HuH-7 (cell line): ENCODE measurements around the gene OR2F2.

Source experiments
- DNase-seq: peaks from one replicate; pipeline ENCODE4 v3.0.0; 2011; ENCODE audit warnings: low spot score

OR2F2 gene

GRCh38 chr7:143934526-143935325 lies at the start of gene OR2F2:
Gene OR2F2 (plus strand): TSS chr7:143935233. CDS start chr7:143935233, 0 bp downstream.
- DNase-seq = no peak

- DNase-seq = no peak
Observed at GRCh38 chr7:143885951-143886350, 49.1 kb upstream of the OR2F2 start.

GRCh38 chr7:143886826-143887477 lies 48.1 kb upstream of the OR2F2 start:
- DNase-seq = no peak

- no peak for DNase-seq
Observed at GRCh38 chr7:143889068-143889467, 46.0 kb upstream of the OR2F2 start.

- no peak for DNase-seq
Observed at GRCh38 chr7:143890558-143890957, 44.5 kb upstream of the OR2F2 start.

GRCh38 chr7:143891457-143891856 lies 43.6 kb upstream of the OR2F2 start:
- DNase-seq = no peak

- no peak for DNase-seq
Observed at GRCh38 chr7:143892527-143893300, 42.3 kb upstream of the OR2F2 start.

GRCh38 chr7:143896667-143897066 lies 38.4 kb upstream of the OR2F2 start:
- no peak for DNase-seq

- no peak for DNase-seq
Observed at GRCh38 chr7:143898810-143899209, 36.2 kb upstream of the OR2F2 start.

GRCh38 chr7:143900230-143900766 lies 34.7 kb upstream of the OR2F2 start:
- no peak for DNase-seq

GRCh38 chr7:143901332-143901667 lies 33.7 kb upstream of the OR2F2 start:
- DNase-seq = no peak

- peak; percentile 93 for DNase-seq
Observed at GRCh38 chr7:143901668-143902331, 33.2 kb upstream of the OR2F2 start, which contains the start of gene TCAF1. Gene TCAF1 (minus strand): TSS chr7:143902176. CDS start chr7:143876608, 25,568 bp downstream.

GRCh38 chr7:143902332-143902899 lies 32.6 kb upstream of the OR2F2 start:
- no peak for DNase-seq

GRCh38 chr7:143905509-143905908 lies 29.5 kb upstream of the OR2F2 start:
- DNase-seq = no peak

GRCh38 chr7:143906151-143906550 lies 28.9 kb upstream of the OR2F2 start:
- DNase-seq = no peak

GRCh38 chr7:143906895-143907294 lies 28.1 kb upstream of the OR2F2 start:
- peak; percentile 81 for DNase-seq

- no peak for DNase-seq
Observed at GRCh38 chr7:143908120-143908519, 26.9 kb upstream of the OR2F2 start.

- no peak for DNase-seq
Observed at GRCh38 chr7:143909863-143910262, 25.2 kb upstream of the OR2F2 start.

- no peak for DNase-seq
Observed at GRCh38 chr7:143910473-143911248, 24.4 kb upstream of the OR2F2 start.

GRCh38 chr7:143913945-143914615 lies 21.0 kb upstream of the OR2F2 start:
- peak; percentile 21 for DNase-seq
